ENCODE results near the gene PIP4K2A. TPM values are rescaled to one million over a fixed set of nuclear protein-coding genes. Genes with fewer than 3 reads are reported as not detected.

Gene PIP4K2A
- total and polyA plus RNA-seq, 2 donors (not counting 3 experiments of a cell fraction or from before 2014, with no cell fraction given): 11.8 to 32.6 TPM

- no peak overlapping the region for H3K9ac ChIP-seq (replicated peaks; ENCODE audit: extremely low read depth, insufficient read depth, low read length)
- H2AFZ ChIP-seq (ENCODE audit: low read depth, low read length): no peak overlapping the region
- no peak for FAIRE-seq
- H3K9me3 ChIP-seq (replicated peaks; ENCODE audit: control insufficient read depth, insufficient read depth, low read length): no peaks in the 10 kb centered on the region
- no peaks in the 10 kb centered on the region for H3K4me1 ChIP-seq (ENCODE audit: control insufficient read depth, extremely low read depth, insufficient read depth, low read length)
- H3K9me1 ChIP-seq (replicated peaks; ENCODE audit: control insufficient read depth, extremely low read depth, insufficient read depth, low read length): no peaks in the 10 kb centered on the region
- no TSS peak for BruUV-seq (replicated peaks)
- no peaks in the 10 kb centered on the region for H4K20me1 ChIP-seq (replicated peaks; ENCODE audit: control insufficient read depth, extremely low read depth, insufficient read depth, low read length)
- DNase-seq (ENCODE audit: low read depth, low spot score): no peak
- no peaks in the 10 kb centered on the region for H3K79me2 ChIP-seq (ENCODE audit: control insufficient read depth, insufficient read depth, low read length)
- H3K4me2 ChIP-seq (ENCODE audit: insufficient read depth, low read length): no peak overlapping the region
- no peak overlapping the region for H3K4me3 ChIP-seq (replicated peaks in 1 of 3; ENCODE audit: insufficient read depth in 1 of 3, low read depth in 1 of 3, low read length in 3 of 3)
- H3K36me3 ChIP-seq (ENCODE audit: control insufficient read depth in 2 of 2, extremely low read depth in 1 of 2, insufficient read depth in 2 of 2, low read length in 2 of 2): no peaks in the 10 kb centered on the region
- ChIA-PET CTCF (interaction anchor here (1.0 kb wide), 1 partner anchor 526 kb away, joined by 3 read pairs; no protein-coding TSS in a partner anchor), POLR2A (no interaction called here)
- dilution Hi-C loops (cut with MboI; ENCODE audit: extremely low pct_ligation_motif_present, low sequenced_read_pairs) (no loop called here), intact Hi-C loops (cut with micrococcal nuclease) (no loop called here)
- no peak overlapping the region for H3K27ac ChIP-seq (ENCODE audit: insufficient read depth, low read depth, low read length)
- peaks cover 0 to 9% of the 10 kb centered on the region in 2 experiments for H3K27me3 ChIP-seq (ENCODE audit: control insufficient read depth in 2 of 2, insufficient read depth in 2 of 2, low read length in 2 of 2)
- no peak for TF ChIP-seq FOS (IDR thresholded peaks at IDR 0.05; ENCODE audit: borderline replicate concordance, insufficient read depth, low read length)
- TF ChIP-seq, protein P1, sequence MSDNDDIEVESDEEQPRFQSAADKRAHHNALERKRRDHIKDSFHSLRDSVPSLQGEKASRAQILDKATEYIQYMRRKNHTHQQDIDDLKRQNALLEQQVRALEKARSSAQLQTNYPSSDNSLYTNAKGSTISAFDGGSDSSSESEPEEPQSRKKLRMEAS (IDR thresholded peaks at IDR 0.05; ENCODE audit: insufficient read depth, insufficient read length): no peak
- TF ChIP-seq, protein P2, sequence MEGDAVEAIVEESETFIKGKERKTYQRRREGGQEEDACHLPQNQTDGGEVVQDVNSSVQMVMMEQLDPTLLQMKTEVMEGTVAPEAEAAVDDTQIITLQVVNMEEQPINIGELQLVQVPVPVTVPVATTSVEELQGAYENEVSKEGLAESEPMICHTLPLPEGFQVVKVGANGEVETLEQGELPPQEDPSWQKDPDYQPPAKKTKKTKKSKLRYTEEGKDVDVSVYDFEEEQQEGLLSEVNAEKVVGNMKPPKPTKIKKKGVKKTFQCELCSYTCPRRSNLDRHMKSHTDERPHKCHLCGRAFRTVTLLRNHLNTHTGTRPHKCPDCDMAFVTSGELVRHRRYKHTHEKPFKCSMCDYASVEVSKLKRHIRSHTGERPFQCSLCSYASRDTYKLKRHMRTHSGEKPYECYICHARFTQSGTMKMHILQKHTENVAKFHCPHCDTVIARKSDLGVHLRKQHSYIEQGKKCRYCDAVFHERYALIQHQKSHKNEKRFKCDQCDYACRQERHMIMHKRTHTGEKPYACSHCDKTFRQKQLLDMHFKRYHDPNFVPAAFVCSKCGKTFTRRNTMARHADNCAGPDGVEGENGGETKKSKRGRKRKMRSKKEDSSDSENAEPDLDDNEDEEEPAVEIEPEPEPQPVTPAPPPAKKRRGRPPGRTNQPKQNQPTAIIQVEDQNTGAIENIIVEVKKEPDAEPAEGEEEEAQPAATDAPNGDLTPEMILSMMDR (IDR thresholded peaks at IDR 0.05; ENCODE audit: extremely low read depth in 1 of 2, insufficient read depth in 1 of 2, low read depth in 1 of 2, low read length in 2 of 2): no peak
- TF ChIP-seq EZH2 (IDR thresholded peaks at IDR 0.05; ENCODE audit: borderline replicate concordance, low read depth, low read length, severe bottlenecking): no peak
- TF ChIP-seq GATA2 (IDR thresholded peaks at IDR 0.05; ENCODE audit: insufficient read depth, insufficient read length, low read depth, low read length): no peak
- TF ChIP-seq POLR2AphosphoS5 (IDR thresholded peaks at IDR 0.05; ENCODE audit: insufficient read depth, low read depth, low read length): no peak
- TF ChIP-seq JUN (IDR thresholded peaks at IDR 0.05; ENCODE audit: borderline replicate concordance, insufficient read depth, insufficient read length, low read depth): no peak
- no peak for TF ChIP-seq POLR2A (IDR thresholded peaks at IDR 0.05; ENCODE audit: low read depth, low read length)
- no peak for TF ChIP-seq MYC (IDR thresholded peaks at IDR 0.05; ENCODE audit: low read depth, low read length)
Observed at GRCh38 chr10:22518167-22518724, 196.1 kb downstream of the PIP4K2A start.
